Kidney epithelial cell (primary cell): ENCODE data around the gene FHL3. TPM values are rescaled to one million over a fixed set of nuclear protein-coding genes. Genes with fewer than 3 reads are reported as not detected.

Experiments
- DNase-seq: peaks from one replicate; pipeline ENCODE4 v3.0.0-alpha.2; 2010; ENCODE audit warnings: low read depth
- H3K27me3 ChIP-seq: 2 replicates; pipeline ENCODE4 v1.6.0; 2011; ENCODE audit warnings: low read length; ENCODE audit not compliant: control insufficient read depth, insufficient read depth
- H3K36me3 ChIP-seq: 2 replicates; pipeline ENCODE4 v1.5.1; 2011; ENCODE audit warnings: low read length; ENCODE audit not compliant: control insufficient read depth, insufficient read depth
- H3K4me3 ChIP-seq: 2 replicates; pipeline ENCODE4 v1.5.1; 2011; ENCODE audit warnings: low read depth, mild to moderate bottlenecking, control low read depth, low read length
- total RNA-seq: library from RNA; depleted of rRNA; stranded (reverse); fragments of >200 nt; gene quantifications from 2 replicates; pipeline ENCODE4 v1.2.3, GENCODE V29; 2015
- TF ChIP-seq, protein P1 (sequence below): IDR thresholded peaks from 2 replicates; pipeline ENCODE4 v1.5.1; 2011; ENCODE audit warnings: mild to moderate bottlenecking, moderate library complexity, low read length, control low read depth, inconsistent platforms; ENCODE audit not compliant: insufficient read depth, poor library complexity, severe bottlenecking

Gene FHL3
- total RNA-seq, 1 donor from 2014 or later, result 40.8 TPM

DNA sequence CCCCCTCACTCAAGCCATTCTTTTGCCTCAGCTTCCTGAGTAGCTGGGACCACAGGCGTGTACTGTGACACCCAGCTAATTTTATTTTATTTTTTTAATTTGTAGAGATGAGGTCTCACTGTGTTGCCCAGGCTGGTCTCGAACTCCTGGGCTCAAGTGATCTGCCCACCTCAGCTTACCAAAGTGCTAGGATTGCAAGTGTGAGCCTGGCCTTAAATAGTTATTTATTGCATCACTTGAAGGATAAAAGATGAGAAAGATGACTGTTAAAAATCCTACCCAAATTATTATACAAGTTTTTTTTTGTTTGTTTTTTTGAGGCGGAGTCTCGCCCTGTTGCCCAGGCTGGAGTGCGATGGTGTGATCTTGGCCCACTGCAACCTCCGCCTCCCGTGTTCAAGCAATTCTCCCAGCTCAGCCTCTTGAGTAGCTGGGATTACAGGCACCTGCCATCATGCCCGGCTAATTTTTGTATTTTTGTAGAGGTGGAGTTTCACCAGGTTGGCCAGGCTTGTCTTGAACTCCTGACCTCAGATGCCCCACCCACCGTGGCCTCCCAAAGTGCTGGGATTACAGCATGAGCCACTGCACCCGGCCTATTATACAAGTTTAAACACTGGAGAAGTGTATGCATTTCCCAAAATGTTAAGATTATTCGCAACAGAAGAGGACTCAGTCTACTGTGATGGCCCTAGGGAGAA lies 9.6 kb upstream of the FHL3 start:
- Histone ChIP-seq H3K27me3 (no peaks in the 10 kb centered on the region), H3K36me3 (no peaks in the 10 kb centered on the region), H3K4me3 (no peak overlapping the region)
- DNase-seq, result no peak
- TF ChIP-seq, protein P1, sequence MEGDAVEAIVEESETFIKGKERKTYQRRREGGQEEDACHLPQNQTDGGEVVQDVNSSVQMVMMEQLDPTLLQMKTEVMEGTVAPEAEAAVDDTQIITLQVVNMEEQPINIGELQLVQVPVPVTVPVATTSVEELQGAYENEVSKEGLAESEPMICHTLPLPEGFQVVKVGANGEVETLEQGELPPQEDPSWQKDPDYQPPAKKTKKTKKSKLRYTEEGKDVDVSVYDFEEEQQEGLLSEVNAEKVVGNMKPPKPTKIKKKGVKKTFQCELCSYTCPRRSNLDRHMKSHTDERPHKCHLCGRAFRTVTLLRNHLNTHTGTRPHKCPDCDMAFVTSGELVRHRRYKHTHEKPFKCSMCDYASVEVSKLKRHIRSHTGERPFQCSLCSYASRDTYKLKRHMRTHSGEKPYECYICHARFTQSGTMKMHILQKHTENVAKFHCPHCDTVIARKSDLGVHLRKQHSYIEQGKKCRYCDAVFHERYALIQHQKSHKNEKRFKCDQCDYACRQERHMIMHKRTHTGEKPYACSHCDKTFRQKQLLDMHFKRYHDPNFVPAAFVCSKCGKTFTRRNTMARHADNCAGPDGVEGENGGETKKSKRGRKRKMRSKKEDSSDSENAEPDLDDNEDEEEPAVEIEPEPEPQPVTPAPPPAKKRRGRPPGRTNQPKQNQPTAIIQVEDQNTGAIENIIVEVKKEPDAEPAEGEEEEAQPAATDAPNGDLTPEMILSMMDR, result no peak

DNA sequence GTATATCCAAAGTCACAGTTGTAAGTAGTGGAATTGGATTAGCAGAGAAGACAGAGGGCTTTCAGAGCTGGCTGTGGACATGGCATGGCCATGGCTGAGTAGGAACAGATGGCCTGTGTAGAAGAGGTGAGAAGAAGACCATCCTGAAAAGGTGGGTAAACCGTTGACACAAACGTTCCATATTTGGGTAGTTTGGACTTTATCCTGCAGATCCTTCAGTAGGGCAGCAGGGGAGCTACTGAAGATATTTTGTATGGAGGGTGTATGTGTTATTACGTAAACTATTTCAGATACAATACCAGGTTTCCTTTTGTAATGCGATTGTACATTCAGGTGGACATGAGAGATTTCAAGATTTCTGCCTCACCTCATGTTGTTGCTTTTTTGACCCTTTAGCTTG lies 8.9 kb upstream of the FHL3 start:
- Histone ChIP-seq H3K36me3 (no peaks in the 10 kb centered on the region), H3K27me3 (no peaks in the 10 kb centered on the region), H3K4me3 (no peak overlapping the region)
- TF ChIP-seq, protein P1, result no peak
- DNase-seq, result no peak

DNA sequence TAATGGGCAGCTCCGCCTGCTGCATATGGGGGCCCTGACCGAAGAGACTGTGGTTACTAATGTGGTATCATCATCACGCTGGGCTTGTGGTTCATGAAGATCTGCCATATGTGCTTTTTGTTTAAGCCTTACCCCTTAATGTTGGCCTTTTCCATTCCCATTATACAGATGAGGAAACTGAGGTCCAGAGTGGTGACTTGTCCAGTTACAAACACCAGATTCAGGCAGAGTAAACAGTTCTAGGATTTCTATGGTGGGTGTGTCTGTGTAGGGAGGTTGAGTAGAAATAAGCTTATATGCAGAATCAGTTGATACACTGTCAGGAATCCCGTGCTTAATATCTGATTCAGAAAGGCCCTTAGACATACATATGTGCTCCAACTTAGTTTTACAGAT lies 7.9 kb upstream of the FHL3 start:
- no peaks in the 10 kb centered on the region for H3K36me3 ChIP-seq
- no peaks in the 10 kb centered on the region for H3K27me3 ChIP-seq
- H3K4me3 ChIP-seq, result peak overlapping the region; percentile 80
- no peak for DNase-seq
- TF ChIP-seq, protein P1, result no peak

DNA sequence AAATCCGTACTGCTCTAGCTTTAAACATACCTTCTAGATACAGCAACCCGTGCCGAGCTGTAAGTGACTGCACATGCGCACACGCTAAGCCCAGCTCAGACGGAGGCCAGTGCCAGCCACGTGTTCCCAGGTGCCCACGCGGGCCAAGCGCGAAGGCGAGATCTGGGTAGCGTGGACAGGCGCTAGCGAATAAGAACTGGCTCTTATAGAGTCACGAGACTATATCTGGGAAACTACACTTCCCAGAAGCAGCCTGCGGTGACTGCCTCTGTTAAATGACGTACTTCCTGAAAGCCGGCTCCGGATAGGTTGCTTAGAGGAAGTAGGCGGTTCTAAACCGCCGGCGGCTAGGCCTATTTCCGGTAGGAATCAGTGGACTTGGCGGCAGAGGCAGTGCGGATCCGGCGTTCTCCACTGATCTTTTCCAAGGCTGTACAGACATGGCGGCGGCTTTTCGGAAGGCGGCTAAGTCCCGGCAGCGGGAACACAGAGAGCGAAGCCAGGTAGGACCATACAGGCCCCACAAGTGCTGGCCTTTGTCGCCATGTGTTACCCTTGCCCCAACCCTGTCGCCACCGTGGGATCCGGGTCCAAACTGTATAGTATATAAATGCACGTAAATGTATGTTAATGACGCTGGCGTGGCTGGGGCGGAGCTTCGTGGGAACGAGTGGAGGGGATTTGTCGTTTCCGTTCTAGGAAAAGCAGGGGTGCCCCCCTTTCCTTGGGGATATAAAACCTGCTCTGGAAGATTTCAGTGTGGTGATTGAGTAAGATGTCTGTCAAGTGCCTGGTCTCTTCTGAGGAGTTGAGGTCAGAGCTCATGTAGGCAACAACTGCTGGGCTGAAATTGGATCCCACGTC lies 7.3 kb upstream of the FHL3 start, which contains the start of gene UTP11:
Gene UTP11, plus strand, starts transcription at position 372 of the 864 bp plus-strand sequence. Its CDS starts 69 bp downstream, at position 441.
- H3K4me3 ChIP-seq, result peak within 1 kb of the TSS; percentile 80
- no peaks in the 10 kb centered on the region for H3K36me3 ChIP-seq
- DNase-seq, result peak; percentile 99
- TF ChIP-seq, protein P1, result no peak
- no peaks in the 10 kb centered on the region for H3K27me3 ChIP-seq

DNA sequence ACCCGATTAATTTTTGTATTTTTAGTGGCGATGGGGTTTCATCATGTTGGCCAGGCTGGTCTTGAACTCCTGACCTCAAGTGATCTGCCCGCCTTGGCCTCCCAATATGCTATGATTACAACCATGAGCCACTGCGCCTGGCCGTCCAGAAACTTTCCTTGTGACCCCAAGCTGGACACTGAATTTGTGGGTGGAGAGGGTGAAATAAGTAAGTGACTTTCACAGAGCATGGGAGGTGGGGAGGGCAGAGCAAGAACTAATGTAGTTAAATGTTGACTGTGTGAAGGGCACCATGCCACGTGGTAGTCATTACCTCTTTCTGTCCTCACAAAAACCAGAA lies 4.5 kb upstream of the FHL3 start:
- no peak for DNase-seq
- no peaks in the 10 kb centered on the region for H3K27me3 ChIP-seq
- TF ChIP-seq, protein P1, result no peak
- no peaks in the 10 kb centered on the region for H3K36me3 ChIP-seq
- H3K4me3 ChIP-seq, result no peak overlapping the region
